PC-9 (cell line): ENCODE data around the gene EVC. TPM values are rescaled to one million over a fixed set of nuclear protein-coding genes. Genes with fewer than 3 reads are reported as not detected.

Experiments
- BruUV-seq: library from RNA; stranded (reverse); fragments of 400-500 nt; replicated peaks from 2 replicates; lab custom pipeline; 2021; lab: Mats Ljungman, UMichigan
- CTCF ChIA-PET: fragments of 300-600 bp; sonication (Branson Sonifier 250); formaldehyde crosslinking; loops from one replicate; lab custom pipeline; 2022; ENCODE audit warnings: antibody characterized with exemption; lab: Charles Lee
- POLR2A ChIA-PET: fragments of 300-600 bp; sonication (Branson Sonifier 250); formaldehyde crosslinking; loops from one replicate; lab custom pipeline; 2022; ENCODE audit warnings: antibody characterized with exemption; ENCODE audit not compliant: unreplicated experiment; lab: Charles Lee
- DNase-seq, 2 experiments: peaks; one replicate each; pipeline versions ENCODE4 v3.0.0 to v3.0.0-alpha.2; 2015 to 2022; ENCODE audit warnings: mixed read lengths in 1 of 2
- H2AFZ ChIP-seq: fragments of 200-600 bp; sonication (generic); 2 replicates; pipeline ENCODE4 v1.8.1; 2017; ENCODE audit warnings: antibody characterized with exemption
- H3F3A ChIP-seq: fragments of 200-600 bp; sonication (generic); 2 replicates; pipeline ENCODE4 v1.8.1; 2017; ENCODE audit warnings: antibody characterized with exemption, mild to moderate bottlenecking, low read depth; ENCODE audit not compliant: insufficient read depth
- H3K27ac ChIP-seq: fragments of 200-600 bp; sonication (generic); 2 replicates; pipeline ENCODE4 v1.6.1; 2016; ENCODE audit warnings: mixed run types
- H3K27me3 ChIP-seq: fragments of 200-600 bp; sonication (generic); 2 replicates; pipeline ENCODE4 v1.6.1; 2016; ENCODE audit warnings: low read depth, mixed run types; ENCODE audit not compliant: insufficient read depth
- H3K36me3 ChIP-seq: fragments of 200-600 bp; sonication (generic); 2 replicates; pipeline ENCODE4 v1.6.1; 2016; ENCODE audit warnings: low read depth, mixed run types
- H3K4me1 ChIP-seq: fragments of 200-600 bp; sonication (generic); replicated peaks from 2 replicates; pipeline ENCODE4 v1.6.1; 2016; ENCODE audit warnings: mixed run types; ENCODE audit not compliant: insufficient read depth
- H3K4me2 ChIP-seq: fragments of 200-600 bp; sonication (generic); 2 replicates; pipeline ENCODE4 v1.6.1; 2017; ENCODE audit warnings: mixed run types
- H3K4me3 ChIP-seq: fragments of 200-600 bp; sonication (generic); 2 replicates; pipeline ENCODE4 v1.6.1; 2016; ENCODE audit warnings: mixed run types
- H3K79me2 ChIP-seq: fragments of 200-600 bp; sonication (generic); 2 replicates; pipeline ENCODE4 v1.6.1; 2017; ENCODE audit warnings: low read depth, mixed run types
- H3K9me2 ChIP-seq: fragments of 200-600 bp; sonication (generic); 2 replicates; pipeline ENCODE4 v1.8.1; 2017; ENCODE audit warnings: mild to moderate bottlenecking; ENCODE audit not compliant: insufficient read depth
- H3K9me3 ChIP-seq: fragments of 200-600 bp; sonication (generic); 2 replicates; pipeline ENCODE4 v1.8.1; 2016; ENCODE audit warnings: low read depth; ENCODE audit not compliant: insufficient read depth
- H4K20me1 ChIP-seq: fragments of 200-600 bp; sonication (generic); 2 replicates; pipeline ENCODE4 v1.8.1; 2017; ENCODE audit not compliant: insufficient read depth
- EZH2 ChIP-seq: fragments of 200-600 bp; sonication (generic); IDR thresholded peaks from 2 replicates; pipeline ENCODE4 v1.8.0; 2017; ENCODE audit warnings: antibody characterized with exemption, low read depth
- intact Hi-C: fragments of 100-400 bp; cut with micrococcal nuclease; formaldehyde crosslinking; loops from one replicate; pipeline ENCODE4 v1.10.0; 2022; ENCODE audit not compliant: unreplicated experiment
- total RNA-seq: library from RNA; stranded (reverse); gene quantifications from 2 replicates; pipeline ENCODE4 v1.2.3, GENCODE V29; 2021
- TF ChIP-seq, protein P1 (sequence below): fragments of 200-600 bp; sonication (generic); conservative IDR thresholded peaks from 2 replicates; pipeline ENCODE4 v1.6.1; 2017; ENCODE audit warnings: mixed run types, antibody characterized with exemption, mild to moderate bottlenecking, moderate library complexity

EVC gene
- total RNA-seq, 1 experiment from 2014 or later, result 14.0 TPM

DNA sequence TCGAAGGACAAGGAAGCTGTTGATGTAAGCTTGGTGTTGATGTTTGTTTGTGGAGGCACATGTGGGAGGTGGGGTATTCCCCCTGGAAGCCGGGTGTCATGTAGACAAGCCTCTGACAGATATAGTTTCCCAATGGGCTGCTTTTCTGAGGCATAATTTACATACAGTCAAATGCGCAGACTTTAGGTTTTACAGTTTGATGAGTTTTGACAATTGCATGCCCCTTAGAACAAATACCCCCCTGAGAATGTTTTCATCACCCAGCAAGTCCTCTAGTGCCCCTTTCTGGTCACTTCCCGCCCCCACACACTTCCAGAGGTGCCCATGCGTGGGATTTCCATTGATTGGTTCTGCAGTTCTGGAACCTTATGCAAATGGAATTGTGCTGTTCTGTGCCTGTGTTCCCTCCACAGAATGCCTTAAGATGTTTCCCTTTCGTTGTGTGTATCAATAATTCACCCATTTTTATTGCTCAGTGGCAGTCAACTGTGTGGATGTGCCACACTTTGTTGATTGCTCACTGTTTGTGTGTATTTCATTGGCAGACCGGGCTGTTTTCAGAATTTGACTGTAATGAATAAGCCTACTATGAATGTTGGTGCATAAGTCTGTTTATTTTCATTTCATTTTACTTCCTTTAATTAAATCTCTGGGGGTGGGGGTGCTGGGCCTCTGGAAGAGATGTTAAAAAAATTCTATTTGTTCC lies 8.5 kb downstream of the EVC start:
- POLR2A ChIA-PET, result no interaction called here
- H3F3A ChIP-seq, result no peaks in the 10 kb centered on the region
- H3K4me2 ChIP-seq, result no peak overlapping the region
- no peaks in the 10 kb centered on the region for H3K4me1 ChIP-seq
- no peak overlapping the region for H3K27ac ChIP-seq
- H4K20me1 ChIP-seq, result no peaks in the 10 kb centered on the region
- no peaks in the 10 kb centered on the region for H3K79me2 ChIP-seq
- no peak for DNase-seq
- no peaks in the 10 kb centered on the region for H3K9me2 ChIP-seq
- H2AFZ ChIP-seq, result no peak overlapping the region
- CTCF ChIA-PET, result no interaction called here
- H3K36me3 ChIP-seq, result no peaks in the 10 kb centered on the region
- no peak overlapping the region for H3K4me3 ChIP-seq
- H3K27me3 ChIP-seq, result no peaks in the 10 kb centered on the region
- TF ChIP-seq, protein P1, sequence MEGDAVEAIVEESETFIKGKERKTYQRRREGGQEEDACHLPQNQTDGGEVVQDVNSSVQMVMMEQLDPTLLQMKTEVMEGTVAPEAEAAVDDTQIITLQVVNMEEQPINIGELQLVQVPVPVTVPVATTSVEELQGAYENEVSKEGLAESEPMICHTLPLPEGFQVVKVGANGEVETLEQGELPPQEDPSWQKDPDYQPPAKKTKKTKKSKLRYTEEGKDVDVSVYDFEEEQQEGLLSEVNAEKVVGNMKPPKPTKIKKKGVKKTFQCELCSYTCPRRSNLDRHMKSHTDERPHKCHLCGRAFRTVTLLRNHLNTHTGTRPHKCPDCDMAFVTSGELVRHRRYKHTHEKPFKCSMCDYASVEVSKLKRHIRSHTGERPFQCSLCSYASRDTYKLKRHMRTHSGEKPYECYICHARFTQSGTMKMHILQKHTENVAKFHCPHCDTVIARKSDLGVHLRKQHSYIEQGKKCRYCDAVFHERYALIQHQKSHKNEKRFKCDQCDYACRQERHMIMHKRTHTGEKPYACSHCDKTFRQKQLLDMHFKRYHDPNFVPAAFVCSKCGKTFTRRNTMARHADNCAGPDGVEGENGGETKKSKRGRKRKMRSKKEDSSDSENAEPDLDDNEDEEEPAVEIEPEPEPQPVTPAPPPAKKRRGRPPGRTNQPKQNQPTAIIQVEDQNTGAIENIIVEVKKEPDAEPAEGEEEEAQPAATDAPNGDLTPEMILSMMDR, result no peak
- TF ChIP-seq EZH2, result no peak
- H3K9me3 ChIP-seq, result no peaks in the 10 kb centered on the region
- intact Hi-C loops, result no loop called here
- BruUV-seq, result no TSS peak

DNA sequence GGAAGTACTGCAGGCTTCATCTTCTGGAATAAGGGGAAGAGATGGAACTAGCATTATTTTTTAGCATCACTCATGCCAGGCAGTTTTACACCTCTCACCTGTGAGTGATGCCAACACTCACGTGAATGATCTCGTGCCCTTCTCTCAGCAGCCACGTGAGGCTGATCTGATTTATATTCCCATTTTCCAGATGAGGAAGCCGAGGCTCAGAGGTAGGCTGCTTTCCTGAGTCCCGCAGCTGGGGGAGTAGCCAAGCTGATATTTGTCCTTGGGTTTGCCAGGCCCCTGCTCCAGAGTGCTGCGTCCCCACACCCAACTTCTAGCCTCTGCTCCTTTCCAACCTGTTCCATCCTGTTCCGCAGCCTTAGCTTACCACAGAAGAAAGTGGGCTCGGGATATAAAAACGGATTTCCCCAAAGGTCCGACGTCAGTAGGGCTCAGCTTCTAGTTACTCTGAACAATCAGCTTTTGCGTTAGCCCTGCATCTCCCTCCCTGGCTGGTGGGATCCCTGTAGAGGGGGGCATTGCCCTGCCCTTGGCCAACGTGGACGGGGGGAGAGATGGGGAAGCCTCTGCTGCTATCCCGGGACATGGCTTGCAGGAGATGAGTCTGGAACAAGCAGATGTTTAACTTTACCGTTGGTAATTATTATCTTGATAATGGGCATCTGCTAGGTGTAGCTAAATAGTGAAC lies 9.3 kb downstream of the EVC start:
- no peak for TF ChIP-seq EZH2
- TF ChIP-seq, protein P1, result no peak
- H4K20me1 ChIP-seq, result no peaks in the 10 kb centered on the region
- H3K9me2 ChIP-seq, result no peaks in the 10 kb centered on the region
- no peaks in the 10 kb centered on the region for H3K4me1 ChIP-seq
- H3K27me3 ChIP-seq, result no peaks in the 10 kb centered on the region
- no peaks in the 10 kb centered on the region for H3K9me3 ChIP-seq
- CTCF ChIA-PET, result no interaction called here
- intact Hi-C loops, result no loop called here
- no peak overlapping the region for H3K27ac ChIP-seq
- no peak overlapping the region for H3K4me3 ChIP-seq
- no peak overlapping the region for H2AFZ ChIP-seq
- POLR2A ChIA-PET, result no interaction called here
- H3F3A ChIP-seq, result no peaks in the 10 kb centered on the region
- no peaks in the 10 kb centered on the region for H3K79me2 ChIP-seq
- H3K36me3 ChIP-seq, result no peaks in the 10 kb centered on the region
- DNase-seq, result no peak
- no TSS peak for BruUV-seq
- H3K4me2 ChIP-seq, result no peak overlapping the region

DNA sequence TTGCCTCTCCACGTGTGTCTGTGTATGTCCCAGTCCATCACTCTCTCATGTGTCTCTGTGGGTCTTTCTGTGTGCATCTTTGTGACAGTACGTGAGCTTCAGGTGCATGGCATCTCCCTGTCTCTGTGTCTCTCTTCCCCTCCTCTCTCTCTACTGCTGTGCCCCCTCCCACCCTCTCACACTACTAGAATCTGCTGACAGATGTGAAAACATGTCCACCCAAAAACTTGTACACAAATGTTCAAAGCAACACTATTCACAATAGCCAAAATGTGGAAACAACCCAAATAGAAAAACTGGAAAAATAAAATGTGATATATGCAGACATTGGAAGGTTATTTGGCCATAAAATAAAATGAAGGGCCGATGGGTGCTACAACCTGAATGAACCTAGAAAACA lies 10.0 kb downstream of the EVC start:
- no peak for DNase-seq
- no peaks in the 10 kb centered on the region for H3K9me2 ChIP-seq
- no peaks in the 10 kb centered on the region for H3K27me3 ChIP-seq
- H3K4me1 ChIP-seq, result no peaks in the 10 kb centered on the region
- no peak overlapping the region for H2AFZ ChIP-seq
- H4K20me1 ChIP-seq, result no peaks in the 10 kb centered on the region
- no TSS peak for BruUV-seq
- TF ChIP-seq, protein P1, result no peak
- no peak for TF ChIP-seq EZH2
- no peaks in the 10 kb centered on the region for H3K36me3 ChIP-seq
- H3K79me2 ChIP-seq, result no peaks in the 10 kb centered on the region
- ChIA-PET POLR2A (no interaction called here), CTCF (no interaction called here)
- H3K4me3 ChIP-seq, result no peak overlapping the region
- no peaks in the 10 kb centered on the region for H3F3A ChIP-seq
- H3K4me2 ChIP-seq, result no peak overlapping the region
- no peaks in the 10 kb centered on the region for H3K9me3 ChIP-seq
- intact Hi-C loops, result no loop called here
- H3K27ac ChIP-seq, result no peak overlapping the region
